Measurements from ENCODE around the gene USP6NL.
"Not testable (repeated sequence)": the region's sequence is repeated elsewhere in the genome, so short reads cannot be mapped to it uniquely, and the experiment has no call there.

The USP6NL gene

GRCh38 chr10:11611248-11612020, at the start of gene USP6NL:
USP6NL (minus strand) TSS chr10:11611650; CDS start chr10:11597634, 14,016 bp downstream.
- peak; percentile 53 for DNase-seq (ENCODE audit: low spot score)

- DNase-seq (ENCODE audit: low spot score): no peak
These were observed 47.4 kb upstream of the USP6NL start for GRCh38 chr10:11658801-11659368.

- DNase-seq (ENCODE audit: low spot score): no peak
These were observed 44.4 kb upstream of the USP6NL start for GRCh38 chr10:11655836-11656235.

- DNase-seq (ENCODE audit: low spot score): no peak
These were observed 43.2 kb upstream of the USP6NL start for GRCh38 chr10:11654659-11655058.

GRCh38 chr10:11653758-11654471, 42.5 kb upstream of the USP6NL start:
- DNase-seq (ENCODE audit: low spot score): no peak

- DNase-seq (ENCODE audit: low spot score): no peak
These were observed 36.2 kb upstream of the USP6NL start for GRCh38 chr10:11647676-11648075.

GRCh38 chr10:11646450-11646849, 35.0 kb upstream of the USP6NL start:
- DNase-seq (ENCODE audit: low spot score): no peak

GRCh38 chr10:11643039-11643438, 31.6 kb upstream of the USP6NL start:
- no peak for DNase-seq (ENCODE audit: low spot score)

GRCh38 chr10:11642566-11642965, 31.1 kb upstream of the USP6NL start:
- DNase-seq (ENCODE audit: low spot score): no peak

GRCh38 chr10:11639849-11640764, 28.7 kb upstream of the USP6NL start:
- no peak for DNase-seq (ENCODE audit: low spot score)

GRCh38 chr10:11639362-11639761, 27.9 kb upstream of the USP6NL start:
- no peak for DNase-seq (ENCODE audit: low spot score)

GRCh38 chr10:11638055-11638698, 26.7 kb upstream of the USP6NL start:
- DNase-seq (ENCODE audit: low spot score): no peak

GRCh38 chr10:11636697-11637303, 25.4 kb upstream of the USP6NL start:
- DNase-seq (ENCODE audit: low spot score): no peak

- DNase-seq (ENCODE audit: low spot score): peak; percentile 31
These were observed 20.6 kb upstream of the USP6NL start for GRCh38 chr10:11631890-11632587.

- DNase-seq (ENCODE audit: low spot score): no peak
These were observed 19.8 kb upstream of the USP6NL start for GRCh38 chr10:11631291-11631690.

GRCh38 chr10:11629731-11630130, 18.3 kb upstream of the USP6NL start:
- DNase-seq (ENCODE audit: low spot score): no peak

GRCh38 chr10:11627941-11628340, 16.5 kb upstream of the USP6NL start:
- not testable (repeated sequence) for DNase-seq (ENCODE audit: low spot score)

GRCh38 chr10:11626071-11626470, 14.6 kb upstream of the USP6NL start:
- no peak for DNase-seq (ENCODE audit: low spot score)

- no peak for DNase-seq (ENCODE audit: low spot score)
These were observed 13.7 kb upstream of the USP6NL start for GRCh38 chr10:11625019-11625735.

- no peak for DNase-seq (ENCODE audit: low spot score)
These were observed 5.8 kb upstream of the USP6NL start for GRCh38 chr10:11617233-11617632.

Data from CD4-positive, alpha-beta T cell treated with Interleukin-6 at 100 ng/mL for 8 hours (primary cell).